ENCODE results near the gene TELO2.

Gene TELO2

GRCh38 chr16:1450218-1450617 is 42.9 kb upstream of the TELO2 start:
- Histone ChIP-seq H3K4me2 (ENCODE audit: low read length) (no peak overlapping the region), H3K4me1 (ENCODE audit: control insufficient read depth, low read length) (no peaks in the 10 kb centered on the region), H3K36me3 (ENCODE audit: control insufficient read depth, low read length) (peaks cover 24% of the 10 kb centered on the region), H3K9me2 (replicated peaks; ENCODE audit: control insufficient read depth, low read length) (no peaks in the 10 kb centered on the region), H3K4me3 (ENCODE audit: low read length) (no peak overlapping the region), H3K79me2 (ENCODE audit: control insufficient read depth, low read length) (no peaks in the 10 kb centered on the region), H3F3A (ENCODE audit: control insufficient read depth, insufficient read depth) (no peaks in the 10 kb centered on the region), H3K27ac (ENCODE audit: low read depth, low read length) (no peak overlapping the region), H3K9me3 (ENCODE audit: control insufficient read depth, insufficient read depth, low read length) (no peaks in the 10 kb centered on the region), H3K27me3 (ENCODE audit: control insufficient read depth, low read length) (no peaks in the 10 kb centered on the region), H4K20me1 (ENCODE audit: control insufficient read depth, insufficient read depth, low read depth, low read length) (no peaks in the 10 kb centered on the region)
- TF ChIP-seq EZH2phosphoT487 (IDR thresholded peaks at IDR 0.05; ENCODE audit: borderline replicate concordance, low read length) (no peak), CTCF (IDR thresholded peaks at IDR 0.05; ENCODE audit: low read depth, low read length, poor library complexity, severe bottlenecking) (peak; percentile 19)

DNA sequence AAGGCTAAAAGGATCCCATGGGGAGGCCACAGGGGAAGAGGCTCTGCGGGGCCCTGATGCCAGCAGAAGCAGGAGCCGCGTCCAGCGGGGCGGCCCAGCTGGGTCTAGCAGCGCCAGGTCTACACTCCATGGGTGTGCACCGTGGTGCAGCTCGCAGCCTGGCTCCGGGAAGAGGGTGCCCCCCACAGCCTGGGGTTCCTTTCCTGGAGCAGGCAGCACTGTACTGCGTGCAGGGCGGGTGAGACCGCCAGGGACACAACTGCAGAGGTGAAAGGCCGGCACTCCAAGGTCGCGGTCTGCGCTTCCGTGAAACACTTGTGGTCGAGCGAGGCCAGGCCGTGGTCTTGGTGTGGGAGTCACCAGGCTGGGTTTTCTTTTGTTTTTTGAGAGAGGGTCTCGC is 42.3 kb upstream of the TELO2 start:
- Histone ChIP-seq H3K9me2 (replicated peaks; ENCODE audit: control insufficient read depth, low read length) (no peaks in the 10 kb centered on the region), H3K4me1 (ENCODE audit: control insufficient read depth, low read length) (no peaks in the 10 kb centered on the region), H3K4me2 (ENCODE audit: low read length) (no peak overlapping the region), H3K9me3 (ENCODE audit: control insufficient read depth, insufficient read depth, low read length) (no peaks in the 10 kb centered on the region), H3F3A (ENCODE audit: control insufficient read depth, insufficient read depth) (no peaks in the 10 kb centered on the region), H3K27me3 (ENCODE audit: control insufficient read depth, low read length) (no peaks in the 10 kb centered on the region), H3K36me3 (ENCODE audit: control insufficient read depth, low read length) (peaks cover 24% of the 10 kb centered on the region), H3K79me2 (ENCODE audit: control insufficient read depth, low read length) (no peaks in the 10 kb centered on the region), H3K27ac (ENCODE audit: low read depth, low read length) (no peak overlapping the region), H4K20me1 (ENCODE audit: control insufficient read depth, insufficient read depth, low read depth, low read length) (no peaks in the 10 kb centered on the region), H3K4me3 (ENCODE audit: low read length) (no peak overlapping the region)
- no peak for TF ChIP-seq CTCF (IDR thresholded peaks at IDR 0.05; ENCODE audit: low read depth, low read length, poor library complexity, severe bottlenecking)

- Histone ChIP-seq H3K27me3 (ENCODE audit: control insufficient read depth, low read length) (no peaks in the 10 kb centered on the region), H3K9me3 (ENCODE audit: control insufficient read depth, insufficient read depth, low read length) (no peaks in the 10 kb centered on the region), H3K9me2 (replicated peaks; ENCODE audit: control insufficient read depth, low read length) (no peaks in the 10 kb centered on the region), H3K4me1 (ENCODE audit: control insufficient read depth, low read length) (no peaks in the 10 kb centered on the region), H3K4me3 (ENCODE audit: low read length) (no peak overlapping the region), H3K4me2 (ENCODE audit: low read length) (no peak overlapping the region), H3K36me3 (ENCODE audit: control insufficient read depth, low read length) (peaks cover 24% of the 10 kb centered on the region), H3K27ac (ENCODE audit: low read depth, low read length) (no peak overlapping the region), H4K20me1 (ENCODE audit: control insufficient read depth, insufficient read depth, low read depth, low read length) (no peaks in the 10 kb centered on the region), H3K79me2 (ENCODE audit: control insufficient read depth, low read length) (no peaks in the 10 kb centered on the region), H3F3A (ENCODE audit: control insufficient read depth, insufficient read depth) (no peaks in the 10 kb centered on the region)
- TF ChIP-seq EZH2phosphoT487 (IDR thresholded peaks at IDR 0.05; ENCODE audit: borderline replicate concordance, low read length): no peak
- no peak for TF ChIP-seq CTCF (IDR thresholded peaks at IDR 0.05; ENCODE audit: low read depth, low read length, poor library complexity, severe bottlenecking)
These were observed 41.3 kb upstream of the TELO2 start for GRCh38 chr16:1451702-1452392.
